ENCODE measurements around the gene NFYB. TPM values are rescaled to one million over a fixed set of nuclear protein-coding genes. Genes with fewer than 3 reads are reported as not detected.

The NFYB gene
- polyA plus RNA-seq, 2 of the 4 experiments (the other 2 are of a cell fraction): 45.2 to 70.2 TPM

DNA sequence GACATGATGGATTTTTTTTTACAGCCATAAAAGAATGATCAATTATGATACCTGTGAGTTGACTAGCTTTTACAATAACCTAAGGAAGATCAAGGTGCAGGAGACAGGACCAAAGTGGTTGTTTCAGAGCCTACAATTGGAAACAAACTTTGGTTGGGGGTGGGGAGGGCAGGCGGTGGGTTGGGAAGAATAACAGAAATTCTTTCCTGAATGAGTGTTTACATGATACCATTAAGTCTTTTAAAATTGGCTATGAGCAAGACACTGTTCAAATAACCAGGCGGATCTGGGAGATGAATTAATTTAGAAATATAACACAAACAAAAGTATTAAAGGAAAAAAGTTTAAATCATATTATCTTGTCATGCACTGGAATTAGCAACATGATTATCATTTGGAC is 7.2 kb downstream of the NFYB start:
- peak overlapping the region; percentile 59 for H3K4me2 ChIP-seq
- ChIA-PET POLR2A (no interaction called here), CTCF (interaction anchor here (1.6 kb wide), 1 partner anchor 253 kb away, joined by 3 read pairs; no protein-coding TSS in a partner anchor)
- ATAC-seq: peak in 1 of 2 experiments; percentile 26; a peak in 2 of 6 replicates
- H3K9me3 ChIP-seq: no peaks in the 10 kb centered on the region
- no peak for DNase-seq (ENCODE audit: low read depth in 1 of 2, low spot score in 1 of 2)
- 5% methylated on average over 2 of the region's 2 CpGs for WGBS (ENCODE audit: missing lambda C conversion rate)
- H3K27ac ChIP-seq: peak overlapping the region in 1 of 2 experiments; percentile 39; a peak in 1 of 6 replicates
- no peak for FAIRE-seq
- H3K4me1 ChIP-seq: peaks cover 59% of the 10 kb centered on the region
- TF ChIP-seq HOXB5 (CRISPR knock-in tag; IDR thresholded peaks at IDR 0.05): no peak
- no peak for TF ChIP-seq MAZ (IDR thresholded peaks at IDR 0.05; ENCODE audit: borderline replicate concordance, low read depth, low read length)
- TF ChIP-seq, protein P1, sequence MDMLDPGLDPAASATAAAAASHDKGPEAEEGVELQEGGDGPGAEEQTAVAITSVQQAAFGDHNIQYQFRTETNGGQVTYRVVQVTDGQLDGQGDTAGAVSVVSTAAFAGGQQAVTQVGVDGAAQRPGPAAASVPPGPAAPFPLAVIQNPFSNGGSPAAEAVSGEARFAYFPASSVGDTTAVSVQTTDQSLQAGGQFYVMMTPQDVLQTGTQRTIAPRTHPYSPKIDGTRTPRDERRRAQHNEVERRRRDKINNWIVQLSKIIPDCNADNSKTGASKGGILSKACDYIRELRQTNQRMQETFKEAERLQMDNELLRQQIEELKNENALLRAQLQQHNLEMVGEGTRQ (IDR thresholded peaks at IDR 0.05): no peak
- no peak for TF ChIP-seq JUNB (IDR thresholded peaks at IDR 0.05)
- no peak overlapping the region for H3K4me3 ChIP-seq

DNA sequence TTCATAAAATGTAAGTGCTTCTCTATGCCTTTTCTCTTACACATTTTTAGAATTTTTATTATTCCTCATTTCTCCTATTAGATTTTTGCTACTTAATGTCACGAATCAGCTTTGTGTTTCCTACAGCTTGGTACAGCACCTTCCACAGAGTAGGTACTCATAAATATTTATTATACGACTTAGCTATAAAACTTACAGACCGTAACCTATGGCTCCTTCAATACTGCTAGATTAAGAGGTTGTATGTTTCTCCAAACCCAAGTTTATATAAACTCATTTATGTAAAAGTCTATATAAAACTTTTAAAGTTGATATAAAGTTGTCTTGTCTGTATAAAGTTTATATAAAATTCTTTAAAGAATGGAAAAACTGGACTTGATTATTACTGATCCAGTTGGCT is 11.5 kb downstream of the NFYB start:
- CTCF ChIA-PET: interaction anchor here (2.3 to 3.4 kb wide), 2 partner anchors 18 kb away, joined by 4 to 21 read pairs; no protein-coding TSS in a partner anchor
- Histone ChIP-seq H3K4me3 (no peak overlapping the region), H3K27ac (no peak overlapping the region), H3K9me3 (no peaks in the 10 kb centered on the region), H3K4me2 (no peak overlapping the region), H3K4me1 (peaks cover 46% of the 10 kb centered on the region)
- no peak for FAIRE-seq
- 95% methylated on average over 3 of the region's 3 CpGs for WGBS (ENCODE audit: missing lambda C conversion rate)
- DNase-seq (ENCODE audit: low read depth in 1 of 2, low spot score in 1 of 2): no peak
- TF ChIP-seq BHLHE40 (IDR thresholded peaks at IDR 0.05; ENCODE audit: low read depth, low read length): no peak
- no peak for TF ChIP-seq RAD21 (conservative IDR thresholded peaks at IDR 0.05 in 1 of 2, IDR thresholded peaks at IDR 0.05 in 1 of 2)
- no peak for TF ChIP-seq HEYL (CRISPR knock-in tag; IDR thresholded peaks at IDR 0.05)
- TF ChIP-seq FOSB (CRISPR knock-in tag; IDR thresholded peaks at IDR 0.05): no peak
- TF ChIP-seq HOXA7 (CRISPR knock-in tag; IDR thresholded peaks at IDR 0.05): no peak
- TF ChIP-seq FOXS1 (CRISPR knock-in tag; IDR thresholded peaks at IDR 0.05): no peak
- no peak for TF ChIP-seq PHF8 (IDR thresholded peaks at IDR 0.05; ENCODE audit: borderline replicate concordance, low read depth)
- no peak for TF ChIP-seq NFE2L2 (conservative IDR thresholded peaks at IDR 0.05; ENCODE audit: low read length)
- no peak for TF ChIP-seq TP53 (CRISPR knock-in tag; IDR thresholded peaks at IDR 0.05)
- no peak for TF ChIP-seq FOSL2 (IDR thresholded peaks at IDR 0.05)
- no peak for TF ChIP-seq FOSL2 (CRISPR knock-in tag; IDR thresholded peaks at IDR 0.05)
- no peak for TF ChIP-seq JUNB (IDR thresholded peaks at IDR 0.05)
- ATAC-seq: no peak
- POLR2A ChIA-PET: no interaction called here

DNA sequence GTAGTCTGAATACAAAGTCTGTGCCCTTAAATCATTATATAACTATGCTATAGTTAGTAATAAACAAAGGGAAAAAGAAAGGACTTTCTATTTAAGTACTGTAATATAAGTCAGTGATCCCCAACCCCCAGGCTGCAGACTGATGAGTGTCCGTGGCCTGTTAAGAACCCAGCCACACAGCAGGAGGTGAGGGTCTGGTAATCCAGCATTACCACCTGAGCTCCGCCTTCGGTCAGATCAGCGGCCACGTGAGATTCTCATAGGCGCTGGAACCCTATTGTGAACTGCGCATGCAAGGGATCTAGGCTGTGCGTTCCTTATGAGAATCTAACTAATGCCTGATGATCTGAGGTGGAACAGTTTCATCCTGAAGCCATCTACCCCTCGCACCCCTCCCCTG is 15.7 kb downstream of the NFYB start:
- DNase-seq (ENCODE audit: low read depth in 1 of 2, low spot score in 1 of 2) (no peak), FAIRE-seq (no peak), ATAC-seq (no peak)
- H3K9me3 ChIP-seq: no peaks in the 10 kb centered on the region
- TF ChIP-seq, protein P2, sequence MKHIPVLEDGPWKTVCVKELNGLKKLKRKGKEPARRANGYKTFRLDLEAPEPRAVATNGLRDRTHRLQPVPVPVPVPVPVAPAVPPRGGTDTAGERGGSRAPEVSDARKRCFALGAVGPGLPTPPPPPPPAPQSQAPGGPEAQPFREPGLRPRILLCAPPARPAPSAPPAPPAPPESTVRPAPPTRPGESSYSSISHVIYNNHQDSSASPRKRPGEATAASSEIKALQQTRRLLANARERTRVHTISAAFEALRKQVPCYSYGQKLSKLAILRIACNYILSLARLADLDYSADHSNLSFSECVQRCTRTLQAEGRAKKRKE (CRISPR knock-in tag; IDR thresholded peaks at IDR 0.05; ENCODE audit: low read depth): no peak
- TF ChIP-seq, protein P3, sequence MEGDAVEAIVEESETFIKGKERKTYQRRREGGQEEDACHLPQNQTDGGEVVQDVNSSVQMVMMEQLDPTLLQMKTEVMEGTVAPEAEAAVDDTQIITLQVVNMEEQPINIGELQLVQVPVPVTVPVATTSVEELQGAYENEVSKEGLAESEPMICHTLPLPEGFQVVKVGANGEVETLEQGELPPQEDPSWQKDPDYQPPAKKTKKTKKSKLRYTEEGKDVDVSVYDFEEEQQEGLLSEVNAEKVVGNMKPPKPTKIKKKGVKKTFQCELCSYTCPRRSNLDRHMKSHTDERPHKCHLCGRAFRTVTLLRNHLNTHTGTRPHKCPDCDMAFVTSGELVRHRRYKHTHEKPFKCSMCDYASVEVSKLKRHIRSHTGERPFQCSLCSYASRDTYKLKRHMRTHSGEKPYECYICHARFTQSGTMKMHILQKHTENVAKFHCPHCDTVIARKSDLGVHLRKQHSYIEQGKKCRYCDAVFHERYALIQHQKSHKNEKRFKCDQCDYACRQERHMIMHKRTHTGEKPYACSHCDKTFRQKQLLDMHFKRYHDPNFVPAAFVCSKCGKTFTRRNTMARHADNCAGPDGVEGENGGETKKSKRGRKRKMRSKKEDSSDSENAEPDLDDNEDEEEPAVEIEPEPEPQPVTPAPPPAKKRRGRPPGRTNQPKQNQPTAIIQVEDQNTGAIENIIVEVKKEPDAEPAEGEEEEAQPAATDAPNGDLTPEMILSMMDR (IDR thresholded peaks at IDR 0.05): no peak
- TF ChIP-seq RCOR1 (IDR thresholded peaks at IDR 0.05; ENCODE audit: low read depth, low read length) (no peak), HOXA7 (CRISPR knock-in tag; IDR thresholded peaks at IDR 0.05) (no peak), TFCP2L1 (CRISPR knock-in tag; IDR thresholded peaks at IDR 0.05) (no peak), POLR2A (IDR thresholded peaks at IDR 0.05; ENCODE audit: low read length) (0 out of 2 replicates have a peak, but pooled peaks have one; percentile 17)
- ChIA-PET CTCF (interaction anchor here (2.6 kb wide), 1 partner anchor 14 kb away, joined by 14 read pairs; no protein-coding TSS in a partner anchor), POLR2A (no interaction called here)
- H3K4me3 ChIP-seq: no peak overlapping the region
- peak overlapping the region; percentile 61; the same call in 2 of the 3 replicates for H3K4me2 ChIP-seq
- H3K27ac ChIP-seq: peak overlapping the region in 1 of 2 experiments; percentile 67; a peak in 3 of 6 replicates
- WGBS (ENCODE audit: missing lambda C conversion rate): 87% methylated on average over 9 of the region's 9 CpGs
- H3K4me1 ChIP-seq: peaks cover 53% of the 10 kb centered on the region

All from A549 (cell line).